GM11168 (cell line): ENCODE results near the gene MATN3.

ENCODE experiments used
- in situ Hi-C: fragments of 300-500 bp; cut with MboI; formaldehyde crosslinking; loops from one replicate; pipeline ENCODE4 v1.12.0; 2022; ENCODE audit warnings: low sequenced_read_pairs; ENCODE audit not compliant: unreplicated experiment

MATN3 gene

GRCh38 chr2:20005891-20006470 is 6.5 kb downstream of the MATN3 start:
- in situ Hi-C loops = no loop called here

GRCh38 chr2:20005067-20005627 is 7.3 kb downstream of the MATN3 start:
- in situ Hi-C loops = no loop called here

GRCh38 chr2:20001361-20001863 is 11.1 kb downstream of the MATN3 start:
- in situ Hi-C loops = no loop called here

- in situ Hi-C loops = no loop called here
These were observed 18.7 kb downstream of the MATN3 start for GRCh38 chr2:19993731-19994130.

GRCh38 chr2:19991895-19992294 is 20.6 kb downstream of the MATN3 start:
- in situ Hi-C loops = no loop called here

- in situ Hi-C loops = no loop called here
These were observed 22.1 kb downstream of the MATN3 start for GRCh38 chr2:19990416-19990728.

- in situ Hi-C loops = no loop called here
These were observed 22.6 kb downstream of the MATN3 start, which contains the start of gene WDR35 for GRCh38 chr2:19989667-19990415. Gene WDR35 (minus strand): TSS chr2:19990105. CDS start chr2:19990015, 90 bp downstream.

GRCh38 chr2:19989342-19989666 is 23.2 kb downstream of the MATN3 start:
- in situ Hi-C loops = no loop called here

- in situ Hi-C loops = no loop called here
These were observed 23.9 kb downstream of the MATN3 start for GRCh38 chr2:19988600-19988999.

- in situ Hi-C loops = no loop called here
These were observed 24.5 kb downstream of the MATN3 start for GRCh38 chr2:19987936-19988335.

GRCh38 chr2:19982268-19982667 is 30.2 kb downstream of the MATN3 start:
- in situ Hi-C loops = no loop called here

- in situ Hi-C loops = no loop called here
These were observed 32.5 kb downstream of the MATN3 start for GRCh38 chr2:19979932-19980331.

GRCh38 chr2:19973466-19973865 is 39.0 kb downstream of the MATN3 start:
- in situ Hi-C loops = no loop called here

- in situ Hi-C loops = no loop called here
These were observed 40.8 kb downstream of the MATN3 start for GRCh38 chr2:19971691-19972090.

- in situ Hi-C loops = loop anchor here (10.0 kb wide), 1 partner anchor 131 kb away; no protein-coding TSS in a partner anchor
These were observed 49.1 kb downstream of the MATN3 start for GRCh38 chr2:19963386-19963785.

- in situ Hi-C loops = no loop called here
These were observed 56.7 kb downstream of the MATN3 start for GRCh38 chr2:19955544-19956422.

- in situ Hi-C loops = no loop called here
These were observed 63.4 kb downstream of the MATN3 start for GRCh38 chr2:19949071-19949470.

- in situ Hi-C loops = no loop called here
These were observed 65.1 kb downstream of the MATN3 start for GRCh38 chr2:19947184-19947940.

- in situ Hi-C loops = no loop called here
These were observed 68.1 kb downstream of the MATN3 start for GRCh38 chr2:19944205-19944845.

GRCh38 chr2:19943189-19943588 is 69.3 kb downstream of the MATN3 start:
- in situ Hi-C loops = no loop called here
